ENCODE results near the gene LPP. TPM values are rescaled to one million over a fixed set of nuclear protein-coding genes. Genes with fewer than 3 reads are reported as not detected.

The LPP gene
- total RNA-seq, 4 donors from 2014 or later = 141 to 248 (median 185) TPM

DNA sequence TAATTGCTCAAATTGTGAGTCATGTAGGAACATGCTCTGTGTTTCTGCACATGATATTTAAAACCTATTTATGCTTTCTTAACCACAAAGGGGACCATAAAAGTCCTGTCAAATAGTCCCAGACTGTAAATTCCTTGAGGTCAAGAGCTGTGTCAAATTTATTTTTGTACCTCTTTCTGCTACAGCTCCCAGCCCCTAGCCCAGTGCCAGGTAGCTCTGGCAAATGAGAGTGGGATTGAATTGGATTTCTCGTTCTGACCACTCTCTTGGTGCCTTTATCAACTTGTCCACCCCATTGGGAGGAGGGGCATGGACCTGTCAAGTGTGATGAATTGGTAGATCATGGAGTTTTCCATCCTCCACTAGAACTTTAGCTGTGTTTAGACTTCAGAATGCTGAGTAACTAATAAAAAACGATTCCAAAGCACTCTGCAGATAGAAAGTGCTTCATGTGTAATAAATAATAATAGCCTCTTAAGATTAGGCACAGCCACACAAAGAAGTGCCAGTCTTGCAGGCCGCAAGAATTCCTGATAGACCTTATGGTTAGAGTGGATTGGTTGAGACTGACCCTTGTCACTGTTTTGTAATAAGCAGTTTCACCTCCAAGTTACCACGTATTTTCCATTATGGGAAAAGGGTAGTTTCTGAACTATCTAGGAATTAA, 120.4 kb downstream of the LPP start:
- TF ChIP-seq, protein P1, sequence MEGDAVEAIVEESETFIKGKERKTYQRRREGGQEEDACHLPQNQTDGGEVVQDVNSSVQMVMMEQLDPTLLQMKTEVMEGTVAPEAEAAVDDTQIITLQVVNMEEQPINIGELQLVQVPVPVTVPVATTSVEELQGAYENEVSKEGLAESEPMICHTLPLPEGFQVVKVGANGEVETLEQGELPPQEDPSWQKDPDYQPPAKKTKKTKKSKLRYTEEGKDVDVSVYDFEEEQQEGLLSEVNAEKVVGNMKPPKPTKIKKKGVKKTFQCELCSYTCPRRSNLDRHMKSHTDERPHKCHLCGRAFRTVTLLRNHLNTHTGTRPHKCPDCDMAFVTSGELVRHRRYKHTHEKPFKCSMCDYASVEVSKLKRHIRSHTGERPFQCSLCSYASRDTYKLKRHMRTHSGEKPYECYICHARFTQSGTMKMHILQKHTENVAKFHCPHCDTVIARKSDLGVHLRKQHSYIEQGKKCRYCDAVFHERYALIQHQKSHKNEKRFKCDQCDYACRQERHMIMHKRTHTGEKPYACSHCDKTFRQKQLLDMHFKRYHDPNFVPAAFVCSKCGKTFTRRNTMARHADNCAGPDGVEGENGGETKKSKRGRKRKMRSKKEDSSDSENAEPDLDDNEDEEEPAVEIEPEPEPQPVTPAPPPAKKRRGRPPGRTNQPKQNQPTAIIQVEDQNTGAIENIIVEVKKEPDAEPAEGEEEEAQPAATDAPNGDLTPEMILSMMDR (IDR thresholded peaks at IDR 0.05; ENCODE audit: low read depth) = no peak

DNA sequence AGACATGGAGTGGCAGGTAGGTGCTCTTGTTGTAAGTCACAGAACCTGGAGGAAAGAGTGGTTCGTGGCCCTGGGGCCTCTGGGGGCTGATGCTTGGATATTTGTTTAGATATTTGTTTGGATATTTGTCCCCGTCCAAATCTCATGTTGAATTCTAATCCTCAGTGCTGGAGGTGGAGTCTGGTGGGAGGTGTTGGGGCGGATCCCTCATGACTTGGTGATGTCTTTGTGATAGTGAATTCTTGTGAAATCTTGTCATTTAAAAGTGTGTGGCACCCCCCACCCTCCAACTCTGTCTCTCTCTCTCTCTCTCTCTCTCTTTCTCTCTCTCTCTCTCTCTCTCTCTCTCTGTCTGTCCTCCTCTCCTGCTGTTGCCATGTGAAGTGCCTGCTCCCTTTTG, 122.4 kb downstream of the LPP start:
- TF ChIP-seq, protein P1 (IDR thresholded peaks at IDR 0.05; ENCODE audit: low read depth) = no peak

DNA sequence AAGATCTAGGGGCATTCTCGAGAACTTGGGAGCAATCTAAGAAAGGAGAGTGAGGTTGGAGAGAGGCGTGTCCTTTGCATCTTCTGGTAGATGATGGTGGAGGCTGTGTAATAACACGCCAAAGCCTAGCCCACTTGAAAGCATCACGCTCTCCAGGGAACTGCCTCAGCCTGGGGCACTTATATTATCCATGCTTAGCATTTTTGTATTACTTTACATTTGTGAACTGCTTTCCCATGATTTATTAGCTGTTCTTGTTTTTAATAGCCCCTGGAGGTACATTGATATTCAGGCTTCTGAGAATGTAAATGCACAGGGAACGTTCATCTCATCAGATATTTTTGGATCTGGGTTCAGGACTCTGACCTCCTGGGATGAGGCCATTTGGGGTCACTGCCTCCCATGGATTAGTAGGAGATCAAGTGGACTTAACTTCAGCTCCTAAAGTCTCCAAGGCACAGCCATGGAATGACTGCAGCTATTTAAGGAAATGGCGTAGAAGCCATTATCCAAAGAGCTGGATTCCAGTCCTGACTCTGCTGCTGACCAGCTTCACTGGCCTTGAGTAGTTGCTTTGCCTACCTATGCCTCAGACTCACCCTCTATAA, 124.9 kb downstream of the LPP start:
- TF ChIP-seq, protein P1 (IDR thresholded peaks at IDR 0.05; ENCODE audit: low read depth) = no peak

DNA sequence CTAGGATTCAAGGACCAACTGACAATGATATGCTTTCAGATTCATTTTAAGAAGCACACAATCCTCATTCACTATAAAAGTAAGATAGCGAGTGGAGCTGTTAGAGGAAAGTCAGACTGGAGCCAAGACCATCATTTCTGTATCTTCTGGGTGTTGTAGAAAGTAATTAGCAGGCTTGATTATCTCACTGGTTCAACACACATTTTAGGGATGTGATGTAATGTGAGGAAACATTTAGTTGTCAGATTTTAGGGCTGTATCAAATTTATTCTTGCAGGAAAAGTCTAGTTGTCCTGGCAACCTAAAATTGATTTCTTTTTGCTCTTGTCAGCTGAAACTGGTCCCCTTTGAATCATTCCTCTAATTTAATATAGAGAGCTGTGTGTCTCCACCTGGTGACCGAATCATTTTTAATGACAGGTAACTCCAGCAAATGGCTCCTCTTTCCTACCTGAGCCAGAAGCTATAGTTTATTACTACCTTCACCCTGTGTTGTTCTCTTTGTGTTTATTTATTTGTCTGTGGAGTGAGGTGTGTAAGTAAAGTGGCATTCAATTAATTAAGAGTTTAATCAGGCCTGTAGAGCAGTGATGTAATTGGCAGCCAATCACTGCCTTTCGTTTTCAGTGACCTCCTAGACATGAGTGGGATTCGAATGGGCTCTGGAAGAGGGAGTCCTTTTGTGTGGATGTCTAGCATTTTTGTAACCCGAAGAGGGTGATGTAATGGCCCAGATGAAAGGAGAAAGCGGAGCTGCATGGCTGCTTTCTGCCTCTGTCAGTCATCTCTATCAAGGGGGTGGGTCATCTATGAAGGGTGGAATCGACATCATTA, 125.8 kb downstream of the LPP start:
- TF ChIP-seq, protein P1 (IDR thresholded peaks at IDR 0.05; ENCODE audit: low read depth) = no peak

DNA sequence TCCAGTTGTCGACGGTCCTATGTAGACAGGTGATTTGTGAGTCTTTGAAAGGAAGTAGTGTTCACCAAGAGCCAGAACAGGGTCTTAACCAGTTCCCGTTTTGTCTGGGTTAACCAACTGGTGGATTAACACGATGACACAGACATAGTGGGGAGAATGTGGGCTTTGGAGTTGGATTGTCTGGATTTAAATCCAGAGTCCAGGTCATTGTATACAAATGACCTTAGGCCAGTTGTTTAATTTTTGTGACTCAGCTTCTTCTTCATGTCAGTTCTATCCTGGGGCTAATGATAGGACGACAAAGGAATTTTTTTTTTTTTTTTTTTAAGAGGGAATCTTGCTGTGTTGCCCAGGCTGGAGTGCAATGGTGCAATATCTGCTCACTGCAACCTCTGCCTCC, 126.7 kb downstream of the LPP start:
- TF ChIP-seq, protein P1 (IDR thresholded peaks at IDR 0.05; ENCODE audit: low read depth) = no peak

DNA sequence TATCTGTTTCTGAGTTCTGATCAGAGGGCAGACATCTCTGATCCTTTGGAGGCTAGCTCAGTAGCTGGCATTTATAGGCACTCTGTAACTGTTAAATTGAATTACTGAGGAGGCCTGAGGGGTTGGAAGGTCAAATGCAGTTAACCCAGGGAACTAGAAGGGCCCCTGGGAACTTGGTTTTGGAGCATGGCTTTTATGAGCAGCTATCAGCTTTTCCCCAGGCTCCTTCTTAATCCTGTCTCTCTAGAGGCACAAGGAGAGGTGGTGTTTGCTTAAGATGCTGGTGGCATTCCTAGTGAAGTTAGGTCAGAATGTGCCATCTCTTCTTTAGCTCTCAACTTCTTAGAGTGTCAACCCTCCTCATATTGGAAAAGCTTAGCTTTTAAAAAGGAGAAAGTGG, 128.9 kb downstream of the LPP start:
- TF ChIP-seq, protein P1 (IDR thresholded peaks at IDR 0.05; ENCODE audit: low read depth) = no peak

DNA sequence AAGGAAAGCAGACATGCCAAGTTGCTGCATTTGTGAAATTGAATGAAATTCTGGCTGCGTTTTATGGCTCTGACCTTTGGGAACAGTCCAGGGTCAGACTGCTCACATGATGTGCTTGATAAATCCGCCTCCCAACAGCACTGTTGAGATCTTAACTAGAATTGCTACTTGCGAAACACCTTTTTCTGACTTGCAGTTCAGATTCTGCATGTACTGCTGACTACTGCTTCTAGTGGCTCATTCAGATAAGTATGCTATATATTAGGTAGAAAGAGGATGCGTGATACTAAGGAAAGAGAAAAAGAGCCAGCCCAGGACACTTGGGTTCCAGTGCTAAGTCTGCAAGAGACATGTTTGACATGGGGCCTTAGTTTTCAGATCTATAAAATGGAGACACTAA, 129.4 kb downstream of the LPP start:
- TF ChIP-seq, protein P1 (IDR thresholded peaks at IDR 0.05; ENCODE audit: low read depth) = no peak
